ENCODE data around the gene LCP1.

LCP1 gene

DNA sequence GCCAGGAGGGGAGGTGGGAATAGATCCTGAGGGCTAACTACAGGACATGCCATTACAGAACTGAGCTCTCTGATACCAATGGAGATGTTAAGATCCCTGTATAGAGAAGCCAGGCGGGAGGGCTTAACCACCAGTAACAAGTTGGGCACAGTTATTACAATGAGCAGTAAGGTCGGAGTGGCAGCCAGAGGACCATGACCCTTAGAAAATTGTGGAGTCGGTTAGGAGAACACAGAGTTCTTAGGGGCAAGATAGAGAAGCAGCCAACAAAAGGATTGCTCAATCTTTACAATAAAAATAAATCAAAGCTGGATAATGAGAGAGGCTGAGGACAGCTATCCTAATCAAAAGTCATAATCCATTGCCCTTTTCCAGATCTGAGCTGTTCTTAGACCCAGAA, 87.5 kb downstream of the LCP1 start:
- DNase-seq = no peak

DNA sequence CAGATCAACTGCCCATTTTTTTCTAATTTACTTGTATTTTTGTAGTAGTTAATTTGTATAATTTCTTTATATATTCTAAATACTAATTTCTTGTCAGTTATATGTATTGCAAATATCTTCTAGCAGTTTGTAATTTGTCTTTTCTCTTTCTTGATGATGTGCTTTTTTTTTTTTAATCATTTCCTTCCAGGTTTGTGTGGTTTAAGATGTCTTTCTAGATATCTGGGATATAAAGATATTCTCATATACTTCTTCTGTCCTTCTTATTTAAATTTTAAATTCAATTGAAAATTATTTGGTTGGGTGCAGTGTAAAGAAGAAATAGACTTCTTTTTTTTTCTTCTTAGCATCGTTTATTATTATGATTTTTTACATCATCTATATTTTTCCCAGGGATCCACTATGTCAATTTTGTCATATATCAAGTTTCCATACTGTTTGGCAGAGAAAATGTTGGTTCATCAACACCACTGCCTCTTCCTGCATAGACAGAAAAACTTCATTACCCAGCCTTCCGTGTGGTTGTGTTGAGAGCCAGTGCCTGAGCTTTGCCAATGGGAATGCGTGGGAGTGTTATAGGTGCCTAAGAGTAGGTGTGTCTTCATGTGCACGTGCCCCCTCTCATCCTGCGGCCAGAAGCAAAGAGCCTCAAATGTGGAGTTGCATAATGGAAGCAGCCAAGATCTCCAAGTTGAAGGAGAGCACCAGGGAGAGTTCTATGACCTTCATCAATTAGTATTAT, 93.0 kb downstream of the LCP1 start:
- no peak for DNase-seq

DNA sequence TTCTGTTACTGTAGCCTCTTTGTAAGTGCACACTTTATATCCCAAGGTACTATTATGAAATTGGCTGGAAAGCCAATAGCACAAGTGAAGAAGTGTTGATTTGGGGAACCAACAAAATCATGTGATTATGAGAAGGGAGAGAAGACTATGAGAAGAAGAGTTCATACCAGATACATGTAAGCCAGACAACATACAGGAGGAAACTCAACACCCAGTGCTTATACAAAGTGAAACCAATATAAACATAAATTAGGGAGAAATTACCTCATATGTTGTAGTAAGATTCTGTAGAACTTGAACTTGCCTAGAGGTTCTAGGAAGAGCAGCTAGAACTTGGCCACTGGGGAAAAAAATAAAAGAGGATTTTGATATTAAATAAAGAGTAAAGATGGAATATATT, 94.5 kb downstream of the LCP1 start:
- DNase-seq = no peak

- DNase-seq = peak in 1 of 2 experiments; percentile 16
Observed at GRCh38 chr13:46086985-46087384, 95.0 kb downstream of the LCP1 start.

GRCh38 chr13:46086421-46086922, 95.5 kb downstream of the LCP1 start:
- no peak for DNase-seq

DNA sequence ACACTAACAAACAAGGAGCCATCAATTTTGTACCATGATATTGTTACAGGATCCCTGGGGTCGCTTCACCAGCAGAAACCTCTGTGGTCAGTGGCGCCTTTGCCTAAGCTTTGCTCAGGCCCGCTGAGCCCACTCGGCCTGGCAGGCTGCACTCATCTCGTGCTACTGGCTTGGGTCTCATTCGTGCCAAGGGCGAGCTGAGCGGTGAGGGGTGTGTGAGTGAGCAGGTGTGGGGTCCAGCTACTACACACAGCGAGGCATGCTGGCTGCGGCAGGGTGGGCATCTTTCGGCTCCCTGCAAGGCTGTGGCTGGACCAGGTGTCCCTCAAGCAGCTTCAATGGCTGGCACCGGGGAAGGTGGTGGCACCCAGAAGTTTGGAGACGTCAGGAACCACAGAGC, 96.2 kb downstream of the LCP1 start:
- no peak for DNase-seq

GRCh38 chr13:46082324-46082723, 99.7 kb downstream of the LCP1 start:
- no peak for DNase-seq

DNA sequence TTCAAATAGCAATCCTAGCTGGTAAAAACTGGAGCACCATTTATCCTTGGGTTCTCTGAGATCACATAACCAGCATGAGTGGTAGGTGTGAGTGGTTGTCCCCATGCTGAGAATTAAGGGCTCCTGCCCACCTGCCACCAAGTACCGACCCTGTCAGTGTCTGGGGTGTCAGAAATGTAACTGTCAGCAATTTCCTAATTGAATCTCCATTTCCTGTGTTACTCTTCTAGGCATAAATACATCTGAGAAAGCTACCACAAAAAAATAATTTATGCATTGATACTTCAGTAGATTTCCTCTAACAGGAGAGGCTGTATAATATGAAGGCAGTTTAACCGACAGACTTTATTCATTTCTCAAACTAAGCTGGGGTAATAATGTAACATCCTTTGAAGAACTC, 102.2 kb downstream of the LCP1 start:
- DNase-seq = no peak

- DNase-seq = no peak
Observed at GRCh38 chr13:46077265-46077664, 104.7 kb downstream of the LCP1 start.

- no peak for DNase-seq
Observed at GRCh38 chr13:46076827-46077226, 105.2 kb downstream of the LCP1 start.

Measured in NCI-H526 (cell line).